GM06990 (cell line): ENCODE results near the gene C16orf92.

Experiments used
- DNase-seq: peaks from one replicate; pipeline ENCODE4 v3.0.0-alpha.2; 2011; ENCODE audit not compliant: insufficient read length; ENCODE audit errors: extremely low read depth
- H3K27me3 ChIP-seq: replicated peaks from 2 replicates; pipeline ENCODE4 v1.6.0; 2011; ENCODE audit warnings: low read length; ENCODE audit not compliant: control insufficient read depth, insufficient read depth
- H3K36me3 ChIP-seq: 2 replicates; pipeline ENCODE4 v1.5.1; 2011; ENCODE audit warnings: low read length; ENCODE audit not compliant: control insufficient read depth, insufficient read depth
- H3K4me3 ChIP-seq: replicated peaks from 2 replicates; pipeline ENCODE4 v1.5.1; 2011; ENCODE audit warnings: low read depth, mild to moderate bottlenecking, control low read depth, low read length
- CTCF ChIP-seq: IDR thresholded peaks from 2 replicates; pipeline ENCODE4 v1.5.1; 2011; ENCODE audit warnings: low read length, control low read depth, mild to moderate bottlenecking, inconsistent platforms; ENCODE audit not compliant: insufficient read depth, poor library complexity, severe bottlenecking

The C16orf92 gene

GRCh38 chr16:30054451-30054850, 31.5 kb downstream of the C16orf92 start:
- no peak for DNase-seq
- Histone ChIP-seq H3K27me3 (no peaks in the 10 kb centered on the region), H3K4me3 (no peak overlapping the region), H3K36me3 (no peaks in the 10 kb centered on the region)
- no peak for TF ChIP-seq CTCF

GRCh38 chr16:30054959-30055553, 32.1 kb downstream of the C16orf92 start:
- H3K36me3 ChIP-seq: no peaks in the 10 kb centered on the region
- H3K4me3 ChIP-seq: no peak overlapping the region
- peak; percentile 85 for TF ChIP-seq CTCF
- H3K27me3 ChIP-seq: no peaks in the 10 kb centered on the region
- peak; percentile 55 for DNase-seq

GRCh38 chr16:30060346-30060745, 37.3 kb downstream of the C16orf92 start:
- Histone ChIP-seq H3K27me3 (no peaks in the 10 kb centered on the region), H3K36me3 (no peaks in the 10 kb centered on the region), H3K4me3 (no peak overlapping the region)
- TF ChIP-seq CTCF: no peak
- no peak for DNase-seq

- no peaks in the 10 kb centered on the region for H3K27me3 ChIP-seq
- TF ChIP-seq CTCF: no peak
- no peaks in the 10 kb centered on the region for H3K36me3 ChIP-seq
- DNase-seq: no peak
- H3K4me3 ChIP-seq: no peak overlapping the region
Observed at GRCh38 chr16:30060836-30061554, 38.0 kb downstream of the C16orf92 start.

- Histone ChIP-seq H3K4me3 (peak overlapping the region; percentile 95), H3K27me3 (no peaks in the 10 kb centered on the region), H3K36me3 (peaks cover 12% of the 10 kb centered on the region)
- no peak for TF ChIP-seq CTCF
- DNase-seq: no peak
Observed at GRCh38 chr16:30063278-30063892, 40.4 kb downstream of the C16orf92 start.
